Measurements from ENCODE around the gene TPRN. TPM values are rescaled to one million over a fixed set of nuclear protein-coding genes. Genes with fewer than 3 reads are reported as not detected.
A peak's percentile ranks its signal among the peaks of the same experiment; 100 is the strongest.

TPRN gene
- total RNA-seq, 4 donors from 2014 or later, result 3.4 to 10.2 (median 6.3) TPM

- in situ Hi-C loops (cut with MboI; ENCODE audit: low sequenced_read_pairs in 4 of 4) (no loop called here), intact Hi-C loops (cut with DNase I; ENCODE audit: low total_unique reads) (no loop called here)
- no peak for ATAC-seq
Measured at GRCh38 chr9:137168904-137169856, 31.4 kb downstream of the TPRN start.

GRCh38 chr9:137168573-137168903 is 32.0 kb downstream of the TPRN start:
- Histone ChIP-seq H3K27me3 (peaks cover 60 to 73% (median 68%) of the 10 kb centered on the region in 3 donors), H3K4me3 (peak overlapping the region; percentile 17 to 50 (median 40)), H3K4me1 (peaks cover 8 to 10% of the 10 kb centered on the region in 2 donors), H3K36me3 (no peaks in the 10 kb centered on the region), H3K9me3 (no peaks in the 10 kb centered on the region), H3K27ac (no peak overlapping the region)
- in situ Hi-C loops (cut with MboI; ENCODE audit: low sequenced_read_pairs in 4 of 4) (no loop called here), intact Hi-C loops (cut with DNase I; ENCODE audit: low total_unique reads) (no loop called here)
- no peak for DNase-seq
- no peak for ATAC-seq
- TF ChIP-seq POLR2A (IDR thresholded peaks at IDR 0.05) (no peak), CTCF (IDR thresholded peaks at IDR 0.05 in 4 of 5, conservative IDR thresholded peaks at IDR 0.05 in 1 of 5) (no peak)

More at GRCh38 chr9:137168904-137169856, 31.4 kb downstream of the TPRN start:
- Histone ChIP-seq H3K9me3 (no peaks in the 10 kb centered on the region), H3K4me3 (peak overlapping the region; percentile 28 to 50 (median 40)), H3K4me1 (peaks cover 8 to 10% of the 10 kb centered on the region in 2 donors), H3K27me3 (peaks cover 53 to 66% (median 62%) of the 10 kb centered on the region in 3 donors), H3K27ac (no peak overlapping the region), H3K36me3 (no peaks in the 10 kb centered on the region)
- DNase-seq, result no peak
- TF ChIP-seq POLR2A (IDR thresholded peaks at IDR 0.05) (no peak), CTCF (IDR thresholded peaks at IDR 0.05 in 4 of 5, conservative IDR thresholded peaks at IDR 0.05 in 1 of 5) (no peak)

GRCh38 chr9:137167747-137168572 is 32.6 kb downstream of the TPRN start:
- in situ Hi-C loops (cut with MboI; ENCODE audit: low sequenced_read_pairs in 4 of 4), result no loop called here
- no peak for ATAC-seq

GRCh38 chr9:137167277-137167746 is 33.2 kb downstream of the TPRN start:
- Histone ChIP-seq H3K4me3 (no peak overlapping the region), H3K27ac (no peak overlapping the region), H3K27me3 (peaks cover 72 to 84% (median 81%) of the 10 kb centered on the region in 3 donors), H3K4me1 (peaks cover 8 to 21% of the 10 kb centered on the region in 2 donors), H3K9me3 (no peaks in the 10 kb centered on the region), H3K36me3 (no peaks in the 10 kb centered on the region)
- no peak for ATAC-seq
- intact Hi-C loops (cut with DNase I; ENCODE audit: low total_unique reads), result no loop called here
- in situ Hi-C loops (cut with MboI; ENCODE audit: low sequenced_read_pairs in 4 of 4), result no loop called here
- TF ChIP-seq POLR2A (IDR thresholded peaks at IDR 0.05), result no peak
- TF ChIP-seq CTCF (IDR thresholded peaks at IDR 0.05 in 4 of 5, conservative IDR thresholded peaks at IDR 0.05 in 1 of 5), result no peak
- DNase-seq, result no peak

More at GRCh38 chr9:137167747-137168572, 32.6 kb downstream of the TPRN start:
- TF ChIP-seq POLR2A (IDR thresholded peaks at IDR 0.05) (no peak), CTCF (IDR thresholded peaks at IDR 0.05 in 4 of 5, conservative IDR thresholded peaks at IDR 0.05 in 1 of 5) (no peak)
- H3K27me3 ChIP-seq, result peaks cover 65 to 78% (median 74%) of the 10 kb centered on the region in 3 donors
- no peak for DNase-seq
- intact Hi-C loops (cut with DNase I; ENCODE audit: low total_unique reads), result no loop called here
- H3K4me3 ChIP-seq, result peak overlapping the region; percentile 17 to 50 (median 40)
- H3K36me3 ChIP-seq, result no peaks in the 10 kb centered on the region
- no peak overlapping the region for H3K27ac ChIP-seq
- H3K4me1 ChIP-seq, result peaks cover 8 to 15% of the 10 kb centered on the region in 2 donors
- H3K9me3 ChIP-seq, result no peaks in the 10 kb centered on the region
